HL-60/S4 treated with retinoic acid at 250 ng/mL for 4 days and 3 days (cell line): Measurements from ENCODE around the gene TEKT1.
"Not testable (repeated sequence)": the region's sequence is repeated elsewhere in the genome, so short reads cannot be mapped to it uniquely, and the experiment has no call there.

Experiments used
- in situ Hi-C: fragments of 300-500 bp; cut with MboI; formaldehyde crosslinking; loops from 2 replicates; pipeline ENCODE4 v1.7.0; 2022; ENCODE audit warnings: low sequenced_read_pairs

Gene TEKT1

GRCh38 chr17:6831661-6832263 lies at the start of gene TEKT1:
Gene TEKT1 (minus strand): TSS chr17:6831729. CDS start chr17:6830376, 1,353 bp downstream.
- in situ Hi-C loops, result no loop called here

DNA sequence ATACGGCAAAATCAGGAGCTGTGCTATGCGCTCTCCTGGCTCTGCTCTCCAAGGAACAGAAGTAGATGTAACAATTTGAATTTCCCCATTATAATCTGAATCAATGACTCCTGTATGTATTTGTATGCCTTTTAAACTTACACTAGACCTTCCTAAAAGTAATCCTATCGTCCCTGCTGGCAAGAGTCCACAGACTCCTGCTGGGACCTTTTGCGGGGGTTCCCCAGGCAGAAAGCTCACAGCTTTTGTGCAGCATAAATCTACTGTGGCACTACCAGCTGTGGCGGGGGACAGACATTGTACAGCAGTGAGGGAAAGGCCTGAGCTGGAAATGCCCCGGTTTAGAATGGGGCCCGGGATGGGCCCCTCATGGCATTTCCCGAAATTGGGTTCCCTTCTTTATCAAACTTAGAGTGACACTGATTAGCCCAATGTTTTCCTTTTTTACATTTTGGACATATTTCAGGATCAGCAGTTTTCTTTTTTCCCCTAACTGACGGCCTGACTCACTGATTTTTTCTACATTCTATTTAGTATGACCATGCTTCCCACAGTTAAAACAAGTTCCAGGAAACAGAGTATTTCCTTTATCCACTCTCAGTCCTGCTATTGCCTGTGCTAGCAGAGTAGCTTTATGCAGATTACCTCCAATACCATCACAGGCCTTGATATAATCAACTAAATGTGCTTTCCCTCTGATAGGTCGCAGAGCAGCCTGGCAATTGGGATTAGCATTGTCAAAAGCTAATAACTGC lies 47.9 kb upstream of the TEKT1 start:
- in situ Hi-C loops, result not testable (repeated sequence)

GRCh38 chr17:6875276-6875675 lies 43.7 kb upstream of the TEKT1 start:
- in situ Hi-C loops, result not testable (repeated sequence)

DNA sequence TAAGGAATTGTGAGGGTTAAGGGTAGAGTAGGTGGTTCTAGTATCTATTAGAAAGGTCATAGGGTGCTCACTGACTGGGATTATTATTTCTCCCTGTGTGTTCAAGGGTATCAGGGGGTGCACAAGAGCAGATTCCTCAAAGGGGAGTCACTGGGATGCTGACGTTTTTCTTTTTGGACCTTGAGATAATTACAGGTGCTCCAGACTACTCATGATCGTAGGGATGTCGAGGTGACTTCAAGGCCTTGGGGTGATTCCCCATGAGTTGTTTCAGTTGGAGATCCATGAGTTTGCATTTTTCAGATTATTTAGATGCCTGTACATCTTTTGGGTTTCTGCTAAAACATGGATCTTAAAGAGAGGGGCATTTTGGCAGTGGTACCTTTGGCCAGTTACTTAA lies 41.4 kb upstream of the TEKT1 start:
- in situ Hi-C loops, result no loop called here

- in situ Hi-C loops, result no loop called here
Observed at GRCh38 chr17:6870841-6871240, 39.3 kb upstream of the TEKT1 start.

GRCh38 chr17:6868582-6868981 lies 37.1 kb upstream of the TEKT1 start:
- in situ Hi-C loops, result no loop called here

GRCh38 chr17:6867849-6868248 lies 36.3 kb upstream of the TEKT1 start:
- in situ Hi-C loops, result no loop called here

GRCh38 chr17:6862825-6863224 lies 31.3 kb upstream of the TEKT1 start:
- in situ Hi-C loops, result no loop called here

- in situ Hi-C loops, result no loop called here
Observed at GRCh38 chr17:6862122-6862521, 30.6 kb upstream of the TEKT1 start.

- in situ Hi-C loops, result no loop called here
Observed at GRCh38 chr17:6857904-6858303, 26.4 kb upstream of the TEKT1 start.

DNA sequence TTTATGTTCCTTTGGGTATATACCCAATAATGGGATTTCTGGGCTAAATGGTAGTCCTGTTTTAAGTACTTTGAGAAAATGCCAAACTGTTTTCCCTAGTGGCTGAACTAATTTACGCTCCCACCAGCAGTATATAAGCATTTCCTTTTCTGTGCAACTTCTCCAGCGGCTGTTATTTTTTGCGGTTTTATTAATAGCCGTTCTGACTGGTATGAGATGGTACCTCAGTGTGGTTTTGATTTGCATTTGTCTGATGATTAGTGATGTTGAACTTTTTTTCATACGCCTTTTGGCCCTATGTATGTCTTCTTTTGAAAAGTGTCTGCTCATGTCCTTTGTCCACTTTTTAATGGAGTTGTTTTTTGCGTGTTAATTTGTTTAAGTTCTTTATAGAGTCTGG lies 25.8 kb upstream of the TEKT1 start:
- in situ Hi-C loops, result no loop called here

DNA sequence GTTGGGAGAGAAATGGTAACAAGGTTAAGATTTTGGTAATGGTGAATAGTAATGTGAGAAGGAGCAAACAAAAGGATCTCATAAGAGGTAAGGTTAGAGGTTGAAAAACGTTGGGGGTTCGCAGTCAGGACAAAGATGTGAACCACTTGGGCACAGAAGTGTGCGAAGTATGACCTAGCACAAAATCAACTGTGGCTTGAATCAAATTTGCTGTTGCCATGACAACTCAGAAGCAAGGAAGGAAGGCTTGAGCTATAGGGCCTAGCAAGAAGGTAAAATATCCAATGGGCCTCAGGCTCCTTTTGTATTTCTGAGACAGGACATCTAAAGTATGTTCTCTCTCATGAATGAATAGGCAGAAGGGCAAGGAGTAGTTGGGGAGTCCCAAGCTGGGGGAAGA lies 24.5 kb upstream of the TEKT1 start:
- in situ Hi-C loops, result no loop called here

DNA sequence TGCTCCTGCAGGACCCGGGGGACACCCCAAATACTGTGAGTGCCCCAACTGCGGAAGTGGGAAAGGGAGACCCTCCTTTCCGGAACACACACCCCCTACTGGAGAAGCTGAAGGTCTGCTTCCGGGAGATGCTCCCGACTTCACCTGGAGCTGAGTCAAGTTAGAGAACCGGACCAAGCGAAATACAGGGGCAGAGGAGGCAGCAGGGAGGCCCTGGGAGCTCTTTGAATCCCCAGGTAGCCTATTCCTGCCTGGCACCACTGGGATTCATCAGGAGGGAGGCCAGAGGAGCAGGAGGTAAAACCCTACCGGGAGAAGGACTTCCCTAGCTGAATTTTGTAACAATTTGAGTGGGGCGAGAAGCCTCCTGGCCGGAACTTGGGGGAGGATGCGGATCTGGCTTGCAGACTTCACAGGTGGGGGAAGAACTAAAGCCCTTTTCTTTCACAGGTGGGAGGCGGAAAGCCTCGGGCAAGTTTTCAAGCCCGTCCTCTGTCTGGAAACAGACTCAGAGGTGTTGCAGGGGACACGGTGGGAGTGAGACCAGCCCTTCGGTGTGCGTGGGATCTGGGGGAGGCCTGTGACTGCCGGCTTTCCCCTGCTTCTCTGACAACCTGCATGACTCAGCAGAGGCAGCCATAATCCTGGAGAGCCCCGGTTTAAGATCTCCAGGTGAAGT lies 22.4 kb upstream of the TEKT1 start:
- in situ Hi-C loops, result no loop called here

DNA sequence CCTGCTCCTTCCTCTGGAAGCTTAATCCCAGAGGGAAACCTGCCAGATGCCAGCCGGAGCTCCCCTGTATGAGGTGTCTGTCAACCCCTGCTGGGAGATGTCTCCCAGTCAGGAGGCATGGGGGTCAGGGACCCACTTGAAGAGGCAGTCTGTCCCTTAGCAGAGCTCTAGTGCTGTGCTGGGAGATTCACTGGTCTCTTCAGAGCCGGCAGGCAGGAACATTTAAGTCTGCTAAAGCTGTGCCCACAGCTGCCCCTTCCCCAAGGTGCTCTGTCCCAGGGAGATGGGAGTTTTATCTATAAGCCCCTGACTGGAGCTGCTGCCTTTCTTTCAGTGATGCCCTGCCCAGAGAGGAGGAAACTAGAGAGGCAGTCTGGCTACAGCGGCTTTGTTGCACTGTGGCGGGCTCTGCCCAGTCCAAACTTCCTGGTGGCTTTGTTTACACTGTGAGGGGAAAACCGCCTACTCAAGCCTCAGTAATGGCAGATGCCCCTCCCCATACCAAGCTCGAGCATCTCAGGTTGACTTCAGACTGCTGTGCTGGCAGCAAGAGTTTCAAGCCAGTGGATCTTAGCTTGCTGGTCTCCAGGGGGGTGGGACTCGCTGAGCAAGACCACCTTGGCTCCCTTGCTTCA lies 17.1 kb upstream of the TEKT1 start:
- in situ Hi-C loops, result not testable (repeated sequence)

DNA sequence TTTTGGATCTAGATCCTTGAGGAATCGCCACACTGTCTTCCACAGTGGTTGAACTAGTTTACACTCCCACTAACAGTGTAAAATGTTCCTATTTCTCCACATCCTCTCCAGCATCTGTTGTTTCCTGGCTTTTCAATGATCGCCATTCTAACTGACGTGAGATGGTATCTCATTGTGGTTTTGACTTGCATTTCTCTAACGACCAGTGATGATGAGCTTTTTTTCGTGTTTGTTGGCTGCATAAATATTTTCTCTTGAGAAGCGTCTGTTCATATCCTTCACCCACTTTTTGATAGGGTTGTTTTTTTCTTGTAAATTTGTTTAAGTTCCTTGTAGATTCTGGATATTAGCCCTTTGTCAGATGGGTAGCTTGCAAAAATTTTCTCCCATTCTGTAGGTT lies 14.6 kb upstream of the TEKT1 start:
- in situ Hi-C loops, result not testable (repeated sequence)

DNA sequence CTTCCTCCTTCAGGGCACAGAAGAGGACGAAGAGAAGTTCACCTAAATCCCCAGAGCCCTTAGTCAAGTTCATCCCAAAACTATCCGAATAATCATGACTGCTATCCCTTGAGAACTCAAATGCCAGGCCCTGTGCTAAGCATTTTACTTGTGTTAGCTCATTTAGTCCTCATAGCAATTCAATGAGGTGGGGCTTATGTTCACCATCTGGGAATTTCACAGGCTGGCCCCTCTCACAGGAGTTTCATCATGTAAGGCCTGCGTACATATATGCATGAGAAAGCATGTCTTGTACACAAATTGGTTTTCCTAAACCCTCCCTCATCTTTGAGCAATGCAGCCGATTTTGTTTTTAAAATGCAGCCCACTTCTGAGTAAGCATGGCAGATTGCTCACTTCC lies 12.9 kb upstream of the TEKT1 start:
- in situ Hi-C loops, result not testable (repeated sequence)

- in situ Hi-C loops, result no loop called here
Observed at GRCh38 chr17:6843241-6843880, 11.8 kb upstream of the TEKT1 start.

GRCh38 chr17:6841769-6842168 lies 10.2 kb upstream of the TEKT1 start:
- in situ Hi-C loops, result not testable (repeated sequence)

DNA sequence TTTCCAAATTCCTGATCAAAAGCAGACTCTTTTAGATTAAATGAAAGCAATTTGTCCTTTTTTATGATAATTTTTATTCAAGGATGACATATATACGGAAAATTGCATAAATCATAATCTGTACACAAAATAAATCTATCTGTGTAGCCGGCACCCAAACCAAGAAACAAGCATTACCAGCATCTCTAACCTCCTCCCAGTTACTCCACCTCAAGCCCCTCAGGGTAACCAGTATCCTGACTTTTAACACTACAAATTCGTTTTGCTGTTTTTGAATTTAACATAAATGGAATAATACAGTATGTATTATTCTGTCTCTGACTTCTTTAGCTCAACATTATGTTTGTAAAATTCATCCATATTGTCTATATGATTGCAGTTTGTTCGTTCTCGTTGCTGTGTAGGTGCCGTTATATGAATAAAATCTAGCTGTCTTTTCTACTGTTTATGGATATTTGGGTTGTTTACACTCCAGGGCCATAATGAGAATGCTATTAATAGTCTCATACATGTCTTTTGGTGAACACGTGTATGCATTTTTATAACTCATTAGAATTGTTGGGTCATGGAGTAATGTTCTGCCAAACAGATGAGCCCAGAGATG lies 1.0 kb downstream of the TEKT1 start:
- in situ Hi-C loops, result no loop called here

GRCh38 chr17:6823011-6823442 lies 8.5 kb downstream of the TEKT1 start:
- in situ Hi-C loops, result no loop called here

GRCh38 chr17:6818938-6819337 lies 12.6 kb downstream of the TEKT1 start:
- in situ Hi-C loops, result no loop called here
